Femur (tissue), 1 donor: ENCODE data around the gene ACYP2.
"Not testable (repeated sequence)": the region's sequence is repeated elsewhere in the genome, so short reads cannot be mapped to it uniquely, and the experiment has no call there.

Source experiments
- DNase-seq: peaks from one replicate; pipeline ENCODE4 v3.0.0-alpha.2; 2017

The ACYP2 gene

GRCh38 chr2:54227798-54228197 is 112.4 kb downstream of the ACYP2 start:
- no peak for DNase-seq

- DNase-seq, result peak; percentile 43
Measured at GRCh38 chr2:54228945-54229344, 113.5 kb downstream of the ACYP2 start.

- DNase-seq, result no peak
Measured at GRCh38 chr2:54233832-54234649, 118.6 kb downstream of the ACYP2 start.

- DNase-seq, result no peak
Measured at GRCh38 chr2:54237428-54237827, 122.0 kb downstream of the ACYP2 start.

- DNase-seq, result no peak
Measured at GRCh38 chr2:54239427-54239826, 124.0 kb downstream of the ACYP2 start.

- no peak for DNase-seq
Measured at GRCh38 chr2:54240515-54241469, 125.4 kb downstream of the ACYP2 start.

GRCh38 chr2:54247115-54247514 is 131.7 kb downstream of the ACYP2 start:
- no peak for DNase-seq

- no peak for DNase-seq
Measured at GRCh38 chr2:54249629-54250028, 134.2 kb downstream of the ACYP2 start.

- DNase-seq, result no peak
Measured at GRCh38 chr2:54254180-54254579, 138.8 kb downstream of the ACYP2 start.

- no peak for DNase-seq
Measured at GRCh38 chr2:54255230-54256090, 140.0 kb downstream of the ACYP2 start.

GRCh38 chr2:54256091-54256694 is 140.8 kb downstream of the ACYP2 start, which contains the start of gene TSPYL6:
Gene TSPYL6, minus strand, starts transcription at chr2:54256229. Its CDS starts 78 bp downstream, at chr2:54256151.
- no peak for DNase-seq

GRCh38 chr2:54258166-54258565 is 142.8 kb downstream of the ACYP2 start:
- no peak for DNase-seq

- no peak for DNase-seq
Measured at GRCh38 chr2:54259413-54260240, 144.2 kb downstream of the ACYP2 start.

- no peak for DNase-seq
Measured at GRCh38 chr2:54260241-54260595, 144.8 kb downstream of the ACYP2 start.

GRCh38 chr2:54261537-54261936 is 146.1 kb downstream of the ACYP2 start:
- no peak for DNase-seq

GRCh38 chr2:54262015-54262765 is 146.8 kb downstream of the ACYP2 start:
- DNase-seq, result no peak

GRCh38 chr2:54265081-54265480 is 149.7 kb downstream of the ACYP2 start:
- not testable (repeated sequence) for DNase-seq

- DNase-seq, result no peak
Measured at GRCh38 chr2:54267577-54267976, 152.2 kb downstream of the ACYP2 start.

GRCh38 chr2:54271189-54271588 is 155.8 kb downstream of the ACYP2 start:
- no peak for DNase-seq

GRCh38 chr2:54271843-54272627 is 156.6 kb downstream of the ACYP2 start:
- no peak for DNase-seq
